ENCODE results near the gene LRMDA.
"Not testable (repeated sequence)": the region's sequence is repeated elsewhere in the genome, so short reads cannot be mapped to it uniquely, and the experiment has no call there.

Gene LRMDA

GRCh38 chr10:75746356-75746755 lies 314.9 kb downstream of the LRMDA start:
- no peak for DNase-seq (ENCODE audit: low spot score)

- DNase-seq (ENCODE audit: low spot score), result not testable (repeated sequence)
Observed at GRCh38 chr10:75750093-75750875, 318.9 kb downstream of the LRMDA start.

DNA sequence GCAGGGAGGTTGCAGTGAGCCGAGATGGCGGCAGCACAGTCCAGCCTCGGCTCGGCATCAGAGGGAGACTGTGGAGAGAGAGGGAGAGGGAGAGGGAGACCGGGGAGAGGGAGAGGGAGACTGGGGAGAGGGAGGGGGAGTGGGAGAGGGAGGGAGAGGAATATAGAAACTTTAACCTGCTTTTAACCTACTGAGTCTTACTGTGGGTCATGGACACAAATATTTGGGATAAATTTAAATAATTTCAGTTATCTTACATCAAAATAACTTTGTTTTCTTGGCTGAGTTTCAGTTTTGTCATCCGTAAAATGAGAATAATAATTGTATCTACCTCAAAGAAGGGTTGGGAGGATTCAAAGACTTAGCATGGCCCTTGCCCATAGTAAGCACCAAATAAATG lies 319.8 kb downstream of the LRMDA start:
- no peak for DNase-seq (ENCODE audit: low spot score)

DNA sequence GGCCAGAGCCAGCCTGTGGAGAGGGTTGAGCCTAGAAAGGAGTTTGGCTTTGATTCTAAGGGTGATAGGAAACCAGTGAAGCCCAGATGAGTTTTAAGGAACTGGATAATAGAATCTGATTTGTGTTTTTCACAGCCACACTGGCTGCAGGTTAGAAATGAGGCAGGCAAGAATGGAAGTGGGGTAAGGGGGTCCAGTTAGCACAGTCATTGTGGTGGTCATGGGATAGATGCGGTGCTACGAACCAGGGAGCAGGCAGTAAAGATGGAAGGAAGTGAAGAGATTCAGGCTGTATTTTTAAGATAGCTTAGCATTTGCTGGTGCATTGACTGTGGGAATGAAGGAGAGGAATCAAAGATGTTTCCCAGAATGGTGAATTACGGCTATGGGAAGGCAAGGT lies 322.2 kb downstream of the LRMDA start:
- no peak for DNase-seq (ENCODE audit: low spot score)

- no peak for DNase-seq (ENCODE audit: low spot score)
Observed at GRCh38 chr10:75754096-75754831, 322.8 kb downstream of the LRMDA start.

DNA sequence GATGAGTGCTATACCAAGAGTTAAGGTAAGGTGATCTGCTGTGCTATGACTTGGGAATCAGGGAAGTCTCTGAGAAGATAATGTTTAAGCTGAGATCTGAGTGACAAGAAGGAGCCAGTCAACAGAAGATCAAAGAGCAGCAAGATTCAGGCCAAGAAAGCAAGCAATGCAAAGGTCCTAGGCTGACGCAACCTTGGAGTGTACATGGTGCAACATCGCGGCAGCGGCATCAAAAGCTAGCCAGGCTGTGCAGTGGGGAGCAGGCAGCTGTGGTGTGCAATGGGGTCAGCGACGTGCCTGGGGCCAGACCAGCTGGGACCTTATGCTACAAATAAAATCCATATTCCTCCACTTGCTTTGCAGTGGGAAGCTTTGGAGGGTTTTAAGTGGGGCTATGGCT lies 324.1 kb downstream of the LRMDA start:
- no peak for DNase-seq (ENCODE audit: low spot score)

GRCh38 chr10:75761289-75761688 lies 329.9 kb downstream of the LRMDA start:
- DNase-seq (ENCODE audit: low spot score), result no peak

- no peak for DNase-seq (ENCODE audit: low spot score)
Observed at GRCh38 chr10:75762431-75762802, 331.0 kb downstream of the LRMDA start.

- no peak for DNase-seq (ENCODE audit: low spot score)
Observed at GRCh38 chr10:75763652-75764051, 332.2 kb downstream of the LRMDA start.

DNA sequence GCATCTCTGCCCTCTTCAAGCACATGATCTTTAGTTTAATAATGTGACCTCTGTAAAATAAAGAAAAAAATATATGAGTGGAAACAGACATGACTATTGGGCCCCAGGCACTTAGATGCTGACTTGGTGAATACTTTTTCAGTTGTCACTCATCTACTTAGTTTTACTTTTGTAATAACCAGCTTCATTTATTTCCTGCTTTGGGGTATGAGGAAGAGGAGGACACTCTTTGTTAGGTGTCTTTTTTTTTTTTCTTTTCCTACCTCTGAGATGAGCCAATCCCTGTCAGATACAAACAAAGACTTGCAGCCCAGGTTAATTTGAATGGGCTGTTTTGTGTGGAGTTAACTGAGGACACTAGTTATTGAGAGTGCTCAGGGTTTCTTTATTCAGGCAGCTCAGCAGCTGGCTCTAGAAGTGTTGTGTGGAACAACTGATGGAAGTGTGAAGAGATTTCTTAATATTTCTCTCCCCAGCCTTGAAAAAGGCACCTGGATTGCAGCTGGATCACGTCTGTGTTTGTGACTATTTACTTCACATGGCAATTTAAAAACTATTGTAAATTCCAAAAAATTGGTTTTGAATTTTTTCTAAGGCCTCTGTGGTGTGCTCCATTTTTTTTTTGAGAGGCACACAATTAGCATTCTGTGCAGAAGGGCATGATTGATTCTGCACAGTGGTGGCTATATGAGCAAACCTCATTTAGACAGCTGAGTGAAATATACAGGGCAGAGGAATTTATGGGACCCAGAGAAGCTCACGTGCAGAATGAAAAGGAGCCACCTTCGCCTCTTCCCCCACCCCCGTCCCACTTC lies 333.8 kb downstream of the LRMDA start:
- DNase-seq (ENCODE audit: low spot score), result no peak

- DNase-seq (ENCODE audit: low spot score), result no peak
Observed at GRCh38 chr10:75765789-75766096, 334.3 kb downstream of the LRMDA start.

DNA sequence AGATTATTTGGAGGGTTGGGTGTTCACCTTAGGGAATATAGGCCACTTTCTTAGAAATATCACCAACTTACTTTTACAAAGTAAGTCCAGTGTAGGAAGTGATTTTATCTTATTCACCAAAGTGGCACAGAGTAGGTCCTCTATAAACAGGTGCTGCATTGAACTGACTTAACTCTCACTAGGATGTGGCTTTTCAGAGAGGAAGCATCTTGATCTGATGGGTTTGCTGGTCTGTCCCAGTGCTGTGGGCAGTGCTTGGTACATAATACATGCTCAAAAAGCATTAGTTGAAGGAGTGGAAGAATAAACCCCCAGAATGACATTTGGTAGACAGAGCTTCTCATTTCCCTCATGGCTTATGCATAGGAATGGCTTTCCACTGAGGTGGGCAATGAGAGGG lies 334.7 kb downstream of the LRMDA start:
- no peak for DNase-seq (ENCODE audit: low spot score)

- not testable (repeated sequence) for DNase-seq (ENCODE audit: low spot score)
Observed at GRCh38 chr10:75766752-75767151, 335.3 kb downstream of the LRMDA start.

DNA sequence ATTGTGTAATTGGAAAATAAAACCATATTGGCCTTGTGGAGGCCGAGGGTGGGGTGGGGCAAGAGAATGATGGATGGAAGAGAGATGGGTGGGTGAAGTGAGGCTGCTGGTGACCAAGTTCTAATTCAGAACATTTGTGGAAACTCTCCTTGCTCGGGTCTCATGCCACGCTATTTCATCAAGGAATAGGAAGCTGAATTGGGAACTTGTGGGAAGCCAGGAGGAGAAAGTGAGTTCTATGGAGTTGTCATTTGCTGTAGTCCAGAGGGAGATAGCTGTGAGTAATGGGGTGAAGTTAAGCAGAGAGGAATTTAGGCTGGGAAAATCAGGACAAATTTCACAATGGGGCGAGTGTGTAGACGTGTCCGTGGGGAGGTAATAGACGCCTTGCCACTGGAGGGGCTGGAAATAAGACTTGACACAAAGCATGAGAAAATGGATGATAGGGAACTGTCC lies 339.2 kb downstream of the LRMDA start:
- DNase-seq (ENCODE audit: low spot score), result no peak

DNA sequence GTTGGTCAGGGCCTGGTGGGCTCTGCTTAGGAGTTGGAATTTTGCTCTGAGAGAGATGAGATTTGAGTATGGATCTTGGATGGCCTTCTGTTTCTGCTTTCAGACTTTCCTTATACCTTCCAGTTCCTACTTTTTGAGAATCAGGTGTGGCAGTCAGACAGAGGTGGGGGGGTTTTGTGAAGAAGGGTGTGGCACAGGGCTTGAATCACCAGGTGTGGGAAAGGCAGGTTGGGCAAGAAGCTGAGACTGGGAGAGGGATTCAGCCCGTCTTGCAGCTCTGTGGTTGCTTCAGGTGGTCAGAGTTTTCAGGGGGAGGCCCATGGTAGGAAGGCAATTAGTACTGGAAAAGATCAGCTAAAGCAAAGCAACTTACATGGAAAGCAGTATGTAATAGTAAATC lies 340.2 kb downstream of the LRMDA start:
- DNase-seq (ENCODE audit: low spot score), result no peak

GRCh38 chr10:75772153-75772887 lies 340.9 kb downstream of the LRMDA start:
- no peak for DNase-seq (ENCODE audit: low spot score)

DNA sequence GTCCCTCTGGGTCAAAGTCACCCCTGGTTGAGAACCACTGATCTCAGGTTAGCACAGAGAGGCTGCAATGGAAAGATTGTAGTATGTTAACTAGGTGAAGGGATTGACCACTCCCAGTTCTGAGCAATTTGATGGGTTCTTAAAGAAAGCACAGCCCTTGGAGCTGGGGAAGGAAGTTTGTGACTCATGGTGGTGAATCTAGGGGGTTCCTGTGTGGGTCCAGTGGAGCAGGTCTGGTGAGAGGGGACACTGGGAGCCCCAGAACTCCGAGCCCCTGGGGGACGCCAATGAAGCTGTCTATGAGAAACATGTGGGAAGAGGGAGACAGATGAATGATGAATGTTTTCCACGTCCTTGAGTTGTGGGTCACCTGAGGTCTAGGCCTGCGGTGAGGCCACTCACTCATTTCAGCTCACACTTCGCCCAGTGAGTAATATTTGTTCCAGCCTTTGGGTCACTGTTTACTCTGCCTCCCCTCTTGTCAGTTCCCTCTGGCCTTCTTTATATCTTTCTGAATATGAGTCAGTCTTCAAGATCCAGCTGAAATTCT lies 341.9 kb downstream of the LRMDA start:
- DNase-seq (ENCODE audit: low spot score), result no peak

DNA sequence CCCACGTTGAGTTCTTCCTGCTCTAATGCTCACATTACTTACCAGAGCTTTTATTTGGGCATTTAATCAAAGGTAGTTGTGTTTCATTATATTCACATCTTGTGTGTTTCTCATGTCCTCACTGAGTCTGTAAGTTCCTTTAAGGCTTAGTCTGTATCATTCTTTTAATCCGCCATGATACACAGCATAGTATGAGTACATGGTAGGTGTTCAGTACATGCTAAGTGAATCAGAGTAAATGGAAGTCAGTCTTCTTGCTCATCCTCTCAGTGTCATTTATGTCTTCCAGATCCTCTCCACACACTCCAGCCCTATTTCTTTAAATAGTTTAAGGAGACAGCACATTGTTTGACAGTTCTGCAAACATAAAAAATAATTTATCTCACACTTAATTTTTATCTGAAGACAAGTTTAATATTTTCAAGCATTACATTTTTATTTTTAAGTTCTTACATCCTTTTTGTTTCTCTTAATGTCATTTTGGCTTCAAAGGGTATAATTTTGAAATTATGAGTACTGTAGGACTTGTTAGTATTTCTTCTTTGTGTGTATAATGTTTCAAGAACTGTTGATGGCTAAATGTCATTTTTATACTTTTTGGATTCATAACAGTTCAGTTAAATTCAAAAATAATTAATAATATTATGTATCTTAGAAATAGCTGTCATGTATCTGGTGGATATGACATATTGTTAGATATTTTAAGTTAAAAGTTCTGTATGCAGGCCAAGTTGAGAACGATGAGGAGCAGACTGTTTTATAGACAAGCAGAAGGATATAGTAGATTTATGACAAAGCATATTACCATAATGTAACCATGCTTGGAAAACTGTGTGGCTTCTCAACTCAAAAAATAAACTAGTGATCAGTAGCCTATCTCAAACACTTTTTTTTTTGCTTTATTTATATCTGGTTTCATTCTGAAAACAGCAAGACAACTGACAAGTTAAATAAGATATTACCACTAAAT lies 342.7 kb downstream of the LRMDA start:
- no peak for DNase-seq (ENCODE audit: low spot score)

GRCh38 chr10:75774783-75775490 lies 343.5 kb downstream of the LRMDA start:
- no peak for DNase-seq (ENCODE audit: low spot score)

All from SW480 (cell line).